ENCODE data around the gene FASN.

DNA sequence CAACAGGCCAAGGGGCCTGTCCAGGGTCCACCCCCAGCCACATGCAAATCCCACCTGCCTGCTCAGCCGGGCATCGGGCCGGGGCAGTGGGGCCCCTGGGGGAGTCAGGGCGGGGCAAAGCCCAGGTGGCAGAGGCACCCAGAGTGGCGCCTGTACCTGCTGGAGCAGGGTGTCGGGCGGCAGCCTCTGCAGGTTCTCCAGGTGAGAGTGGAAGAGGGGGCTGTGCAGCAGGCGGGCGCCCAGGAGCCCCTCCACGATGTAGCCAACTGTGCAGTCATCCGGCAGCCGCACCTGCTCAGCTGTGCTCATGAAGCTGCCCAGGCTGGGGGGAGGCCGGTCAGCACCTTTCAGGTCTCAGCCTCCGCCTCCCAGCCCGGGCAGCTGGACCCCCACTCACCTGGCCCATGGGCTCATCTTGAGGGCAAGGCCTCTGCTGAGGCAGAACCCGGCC is 48.5 kb downstream of the FASN start:
- TF ChIP-seq CTCF (IDR thresholded peaks at IDR 0.05; ENCODE audit: low read length): no peak
- TF ChIP-seq EZH2phosphoT487 (IDR thresholded peaks at IDR 0.05; ENCODE audit: low read length): no peak
- no peak for TF ChIP-seq EZH2 (optimal IDR thresholded peaks at IDR 0.05; ENCODE audit: low read depth, low read length)

All from MM.1S (cell line).